Measurements from ENCODE around the gene ITPR1. TPM values are rescaled to one million over a fixed set of nuclear protein-coding genes. Genes with fewer than 3 reads are reported as not detected.

The ITPR1 gene
- total RNA-seq, 4 donors from 2014 or later, result 15.3 to 50.2 (median 28.7) TPM

- in situ Hi-C loops (cut with MboI; ENCODE audit: low pct_ligation_motif_present in 1 of 4, low pct_unique_long_range_greater_than_20kb in 1 of 4, low sequenced_read_pairs in 3 of 4) (no loop called here), intact Hi-C loops (cut with DNase I; ENCODE audit: low total_unique reads) (no loop called here)
- H3K4me3 ChIP-seq, result no peak overlapping the region
- H3K36me3 ChIP-seq, result no peaks in the 10 kb centered on the region
- WGBS, 2 donors (ENCODE audit: low coverage in 1 of 2), result 73 to 90% methylated on average over 1 to 8 of the region's 8 CpGs
- DNase-seq, result no peak
- no peak overlapping the region for H3K27ac ChIP-seq
- H3K27me3 ChIP-seq, result no peaks in the 10 kb centered on the region
- H3K9me3 ChIP-seq, result no peaks in the 10 kb centered on the region
- no peak for TF ChIP-seq EP300 (IDR thresholded peaks at IDR 0.05; ENCODE audit: low read depth)
- TF ChIP-seq POLR2A (IDR thresholded peaks at IDR 0.05), result no peak
- TF ChIP-seq POLR2AphosphoS5 (IDR thresholded peaks at IDR 0.05), result no peak
- TF ChIP-seq CTCF (IDR thresholded peaks at IDR 0.05), result no peak
- peaks cover 0 to 7% (median 5%) of the 10 kb centered on the region in 4 donors for H3K4me1 ChIP-seq
These were observed 394.0 kb downstream of the ITPR1 start for GRCh38 chr3:4887177-4887576.

GRCh38 chr3:4888913-4889846, 396.0 kb downstream of the ITPR1 start:
- no peak overlapping the region for H3K4me3 ChIP-seq
- H3K4me1 ChIP-seq, result peaks cover 0 to 7% (median 5%) of the 10 kb centered on the region in 4 donors
- intact Hi-C loops (cut with DNase I; ENCODE audit: low total_unique reads), result no loop called here
- in situ Hi-C loops (cut with MboI; ENCODE audit: low pct_ligation_motif_present in 1 of 4, low pct_unique_long_range_greater_than_20kb in 1 of 4, low sequenced_read_pairs in 3 of 4), result no loop called here
- no peaks in the 10 kb centered on the region for H3K36me3 ChIP-seq
- TF ChIP-seq POLR2A (IDR thresholded peaks at IDR 0.05) (no peak), POLR2AphosphoS5 (IDR thresholded peaks at IDR 0.05) (no peak), EP300 (IDR thresholded peaks at IDR 0.05; ENCODE audit: low read depth) (no peak), CTCF (IDR thresholded peaks at IDR 0.05) (no peak)
- 72 to 96% methylated on average over 3 to 4 of the region's 4 CpGs for WGBS, 2 donors (ENCODE audit: low coverage in 1 of 2)
- no peaks in the 10 kb centered on the region for H3K27me3 ChIP-seq
- H3K27ac ChIP-seq, result peak overlapping the region in 1 of 4 donors; percentile 3
- no peaks in the 10 kb centered on the region for H3K9me3 ChIP-seq
- no peak for DNase-seq

- in situ Hi-C loops (cut with MboI; ENCODE audit: low pct_ligation_motif_present in 1 of 4, low pct_unique_long_range_greater_than_20kb in 1 of 4, low sequenced_read_pairs in 3 of 4), result no loop called here
These were observed 396.7 kb downstream of the ITPR1 start for GRCh38 chr3:4889896-4890295.

More at GRCh38 chr3:4889896-4890295, 396.7 kb downstream of the ITPR1 start:
- H3K4me3 ChIP-seq, result no peak overlapping the region
- peaks cover 0 to 7% (median 5%) of the 10 kb centered on the region in 4 donors for H3K4me1 ChIP-seq
- no peak for DNase-seq
- H3K27me3 ChIP-seq, result no peaks in the 10 kb centered on the region
- no peaks in the 10 kb centered on the region for H3K36me3 ChIP-seq
- WGBS, 2 donors (ENCODE audit: low coverage in 1 of 2), result 58 to 74% methylated on average over 3 of the region's 3 CpGs
- H3K9me3 ChIP-seq, result no peaks in the 10 kb centered on the region
- no peak for TF ChIP-seq EP300 (IDR thresholded peaks at IDR 0.05; ENCODE audit: low read depth)
- TF ChIP-seq POLR2AphosphoS5 (IDR thresholded peaks at IDR 0.05), result no peak
- no peak for TF ChIP-seq CTCF (IDR thresholded peaks at IDR 0.05)
- no peak for TF ChIP-seq POLR2A (IDR thresholded peaks at IDR 0.05)
- intact Hi-C loops (cut with DNase I; ENCODE audit: low total_unique reads), result no loop called here
- no peak overlapping the region for H3K27ac ChIP-seq
